T-helper 2 cell (primary cell): Measurements from ENCODE around the gene HIVEP1.

ENCODE experiments used
- DNase-seq, 5 experiments: peaks; one replicate each; pipeline versions ENCODE4 v3.0.0 to v3.0.0-alpha.2; 2012 to 2022

The HIVEP1 gene

DNA sequence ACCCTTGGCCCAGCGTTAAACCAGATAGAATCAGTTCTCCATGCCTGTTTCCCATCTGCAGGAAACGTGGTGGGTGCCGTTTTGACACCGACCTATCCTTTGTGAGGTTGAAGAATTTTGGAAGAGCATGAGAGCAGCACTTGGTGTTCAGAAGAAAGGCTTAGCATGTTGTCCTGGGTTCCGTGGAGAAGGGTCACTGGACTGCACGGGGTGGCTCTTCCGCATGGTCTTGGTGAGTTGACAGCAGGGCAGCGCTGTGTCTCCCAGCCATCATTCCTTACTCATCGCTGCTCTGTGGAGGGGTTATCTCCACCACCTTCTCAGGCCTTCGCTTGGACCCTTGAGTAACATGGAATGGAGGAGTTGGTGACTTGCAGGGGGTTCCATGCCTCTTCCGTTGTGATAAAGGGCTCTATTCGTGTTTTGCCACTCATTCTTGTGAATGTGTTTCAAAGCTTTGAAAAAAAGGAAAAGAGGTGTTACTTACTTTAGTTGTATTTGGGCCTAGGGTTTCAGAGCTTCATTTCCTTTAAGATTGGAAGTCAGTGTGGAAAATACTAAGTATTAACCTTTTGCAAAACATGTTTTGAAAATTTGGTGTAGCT is 8.2 kb downstream of the HIVEP1 start:
- no peak for DNase-seq

DNA sequence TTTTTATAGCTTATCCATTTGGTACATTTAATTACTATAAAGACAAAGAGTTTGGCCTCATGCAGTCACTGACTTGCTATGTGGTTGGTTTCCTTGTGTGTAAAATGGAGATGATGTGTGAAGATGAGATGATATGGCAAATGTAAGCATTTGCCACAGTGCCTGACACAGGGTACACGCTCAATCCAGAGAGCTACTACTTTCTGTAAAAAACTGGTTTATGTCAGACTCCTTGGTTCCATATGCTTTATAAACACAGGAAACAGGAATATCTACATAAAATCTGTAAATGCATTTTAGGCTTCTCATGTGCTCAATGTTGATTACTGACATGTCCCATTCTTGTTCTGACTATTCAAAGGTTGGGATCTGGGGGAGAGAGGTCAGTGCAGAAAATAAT is 10.4 kb downstream of the HIVEP1 start:
- peak in 1 of 5 experiments; percentile 78 for DNase-seq

DNA sequence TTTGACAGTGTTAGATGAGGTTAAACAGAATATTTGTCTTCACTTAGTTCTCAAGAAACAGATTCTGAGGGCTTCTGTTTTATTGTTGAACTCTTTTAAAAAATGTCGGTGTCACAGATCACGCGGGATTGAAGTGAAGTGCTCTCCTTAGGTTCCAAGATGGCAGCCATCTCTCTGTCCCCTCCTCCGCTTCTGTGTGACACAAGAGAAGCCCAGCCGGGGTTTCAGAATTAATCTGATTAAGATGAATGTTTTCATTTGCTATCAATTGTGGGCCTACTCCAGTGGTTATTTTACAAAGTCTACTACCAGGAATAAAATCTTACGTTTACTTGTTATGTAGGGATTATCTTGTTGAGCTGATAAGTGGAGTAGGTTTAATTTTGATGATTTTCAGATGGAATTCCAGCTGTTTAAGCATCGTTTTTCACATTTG is 10.9 kb downstream of the HIVEP1 start:
- no peak for DNase-seq

DNA sequence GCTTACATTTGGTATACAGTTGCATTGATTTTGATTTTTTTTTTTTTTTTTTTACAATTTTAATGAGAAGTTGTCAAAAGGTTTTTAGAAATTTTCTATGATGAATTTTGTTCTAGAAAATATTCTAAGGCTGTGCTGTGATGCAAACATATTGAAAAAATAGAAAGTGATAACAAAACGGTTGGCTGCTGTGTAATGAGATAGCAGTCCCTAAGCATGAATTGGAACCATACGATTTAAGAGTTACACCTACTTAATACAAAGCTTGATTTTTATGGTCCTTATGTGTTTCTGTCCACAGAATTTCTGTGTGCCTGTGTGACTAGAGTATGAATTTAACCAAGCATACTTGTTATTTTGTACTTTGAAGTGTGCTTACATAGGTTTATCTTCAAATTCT is 12.1 kb downstream of the HIVEP1 start:
- DNase-seq: no peak

DNA sequence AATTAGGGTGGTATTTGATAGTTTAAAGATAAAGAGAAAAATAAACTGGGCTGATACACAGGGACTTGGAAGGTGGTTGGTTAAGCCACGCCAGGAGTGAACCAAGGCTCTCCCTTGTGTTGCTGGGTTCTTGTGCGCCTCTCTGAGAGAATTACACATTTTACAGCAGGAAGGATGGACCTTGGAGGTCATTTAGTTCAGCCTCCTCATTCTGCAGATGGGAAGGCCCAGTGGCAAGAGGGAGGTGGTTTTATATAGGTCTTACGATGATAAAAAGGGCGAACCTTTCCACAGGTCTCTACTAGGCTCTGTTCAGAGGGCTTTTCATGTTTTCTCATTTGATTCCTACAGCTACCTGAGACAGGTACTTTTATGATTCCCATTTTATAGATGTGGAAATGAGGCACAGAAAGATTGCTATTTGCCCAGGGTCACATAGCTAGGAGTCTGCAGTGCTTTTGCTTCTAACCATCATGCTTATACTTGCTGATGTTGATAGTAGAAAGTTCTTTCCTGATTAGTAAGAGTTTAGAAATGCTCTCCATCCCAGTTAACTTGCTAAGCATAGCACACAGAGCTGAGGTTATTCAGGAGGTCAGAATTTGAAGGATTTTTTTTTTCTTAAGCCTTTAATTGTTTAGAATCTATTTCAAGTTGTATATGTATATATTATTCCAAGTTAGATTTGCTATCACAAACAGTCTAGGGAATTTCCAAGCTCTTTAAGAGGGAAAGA is 12.8 kb downstream of the HIVEP1 start:
- no peak for DNase-seq

DNA sequence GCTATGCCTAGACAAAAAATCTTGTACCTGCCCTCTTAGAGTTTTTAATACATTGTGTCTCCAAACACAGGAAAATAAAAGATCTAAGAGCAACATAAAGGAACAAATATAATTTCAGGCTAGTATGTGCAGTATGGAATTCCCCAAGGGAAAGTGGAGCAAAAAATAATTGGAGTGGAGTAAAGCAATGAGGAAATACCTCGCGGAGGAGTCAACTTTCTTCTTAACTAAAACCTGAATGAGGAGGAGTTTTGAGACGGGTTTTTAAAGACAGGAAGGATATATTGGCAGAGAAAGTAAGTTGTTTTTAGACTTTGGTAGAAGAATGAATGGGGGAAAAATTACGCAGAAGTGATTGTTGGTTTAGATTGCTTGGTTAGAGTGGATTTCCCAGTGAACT is 14.0 kb downstream of the HIVEP1 start:
- no peak for DNase-seq

DNA sequence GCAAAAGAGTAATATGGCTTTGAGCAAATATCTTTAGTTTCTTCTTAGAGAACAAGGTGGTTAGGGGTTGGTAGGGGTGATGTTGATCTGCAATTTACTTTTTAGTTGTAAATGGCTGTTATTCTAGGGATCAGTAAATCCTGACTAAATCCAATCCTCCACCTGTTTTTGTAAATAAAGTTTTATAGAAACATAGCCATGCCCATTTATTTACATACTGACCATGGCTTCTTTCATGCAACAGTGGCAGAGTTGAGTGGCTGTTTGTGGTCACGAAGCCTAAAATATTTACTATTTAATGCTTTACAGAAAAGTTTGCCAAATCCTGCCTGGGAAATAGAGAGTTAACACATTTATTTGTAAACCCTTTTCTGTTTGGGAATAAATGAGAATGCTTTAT is 14.7 kb downstream of the HIVEP1 start:
- no peak for DNase-seq

DNA sequence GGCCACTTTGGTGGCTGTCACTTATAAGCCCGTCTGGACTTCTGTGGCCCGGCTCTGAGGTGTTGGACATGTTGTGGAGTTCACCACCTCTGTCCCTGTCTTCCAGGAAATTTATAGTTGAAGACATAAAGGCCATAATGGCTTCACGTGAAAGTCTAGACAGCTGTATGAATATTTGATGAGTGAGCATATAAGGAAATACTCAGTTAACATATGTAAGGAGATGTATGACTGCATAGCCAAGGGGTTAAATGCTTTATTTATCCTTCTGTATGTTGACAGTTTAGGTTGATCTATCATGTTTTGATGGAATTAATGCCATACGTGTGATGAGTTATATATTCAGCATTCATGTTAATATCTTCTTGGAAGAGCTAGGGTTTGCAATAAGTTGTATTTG is 16.1 kb downstream of the HIVEP1 start:
- DNase-seq: no peak

DNA sequence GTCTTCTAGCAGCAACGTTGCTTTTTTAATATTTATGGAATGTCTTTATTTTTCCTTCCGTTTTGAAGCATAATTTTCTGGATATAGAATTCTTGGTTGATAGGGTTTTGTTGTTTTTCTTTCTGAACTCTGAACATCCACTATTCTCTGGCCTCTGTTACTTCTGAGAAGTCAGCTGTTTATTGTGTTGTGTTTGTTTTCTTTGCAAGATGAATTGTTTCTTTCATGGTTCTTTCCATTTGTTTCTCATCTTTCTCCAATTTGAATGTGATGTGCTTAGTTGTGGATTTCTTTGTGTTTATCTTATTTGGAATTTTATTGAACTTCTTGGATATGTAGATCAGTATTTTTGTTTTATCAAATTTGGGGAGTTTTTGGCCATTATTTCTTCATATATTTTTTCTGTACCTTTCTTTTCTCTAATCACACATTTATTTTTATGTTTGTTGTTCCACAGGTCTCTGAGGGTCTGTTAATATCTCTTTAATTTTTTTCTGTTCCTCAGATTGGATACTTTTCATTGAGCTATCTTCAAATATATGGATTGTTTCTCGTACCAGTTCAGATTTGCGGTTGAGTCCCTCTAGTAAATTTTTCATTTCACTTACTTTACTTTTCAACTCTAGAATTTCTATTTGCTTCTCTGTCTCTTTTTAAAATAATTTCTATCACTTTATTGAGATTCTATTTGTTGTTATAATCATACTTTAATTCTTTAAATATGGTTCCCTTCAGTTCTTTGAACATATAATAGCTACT is 18.0 kb downstream of the HIVEP1 start:
- no peak for DNase-seq

DNA sequence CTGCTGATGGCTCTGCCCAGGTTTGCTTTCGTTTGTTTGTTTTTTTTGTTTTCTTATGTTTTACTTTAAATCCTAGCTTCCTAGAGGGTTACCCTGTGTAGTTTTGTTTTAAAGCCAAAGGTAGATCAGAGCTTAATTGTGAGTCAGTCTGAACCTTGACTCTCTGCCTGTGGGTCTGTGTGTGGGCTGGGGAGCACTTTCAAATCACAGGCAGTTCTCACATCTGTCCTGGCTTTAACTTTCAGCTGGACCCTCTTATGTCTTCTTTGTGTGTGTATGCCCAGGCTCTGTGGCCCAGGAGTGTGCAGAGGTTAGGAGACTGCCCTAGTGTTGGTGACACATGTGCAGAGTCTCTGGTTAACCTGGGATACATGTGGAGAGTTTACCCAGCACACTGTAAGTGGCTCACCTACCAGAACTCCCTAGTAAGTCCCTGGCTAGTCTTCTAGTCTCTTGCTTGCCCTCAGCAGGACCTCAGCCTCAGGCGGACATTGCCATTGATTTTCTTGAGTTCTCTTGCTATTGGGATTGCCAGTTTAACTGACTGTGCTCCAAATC is 19.0 kb downstream of the HIVEP1 start:
- no peak for DNase-seq

DNA sequence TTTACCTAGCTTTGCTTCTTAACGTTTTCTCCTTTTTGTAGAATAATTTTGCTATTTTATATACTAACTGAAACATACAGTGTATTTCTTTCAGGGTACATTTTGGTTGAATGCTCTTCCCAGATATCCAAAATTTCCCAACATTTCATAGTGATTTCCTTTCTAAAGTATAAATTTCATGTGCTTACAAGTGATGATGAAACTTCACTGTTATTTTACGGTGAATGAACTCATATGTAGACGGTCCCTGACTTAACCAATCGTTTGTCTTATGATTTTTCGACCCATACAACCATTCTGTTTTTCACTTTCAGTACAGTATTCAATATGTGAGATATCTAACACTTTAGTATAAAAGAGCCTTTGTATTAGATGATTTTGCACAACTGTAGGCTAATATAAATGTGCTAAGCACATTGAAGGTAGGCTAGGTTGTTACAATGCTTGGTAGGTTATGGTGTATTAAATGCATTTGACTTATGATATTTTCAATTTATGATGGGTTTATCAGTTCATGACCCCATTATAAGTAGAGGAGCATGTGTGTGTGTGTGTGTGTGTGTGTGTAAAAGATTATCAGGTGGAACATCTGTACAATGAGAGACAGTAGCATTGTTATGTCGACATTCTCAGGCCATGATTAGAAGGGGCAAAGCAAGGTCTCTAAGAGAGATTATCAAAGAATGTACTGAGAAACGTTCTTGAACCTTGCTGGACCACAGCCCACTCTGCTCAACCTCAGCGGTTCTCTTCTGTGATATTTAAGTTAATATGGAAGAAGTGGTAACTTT is 20.9 kb downstream of the HIVEP1 start:
- no peak for DNase-seq

DNA sequence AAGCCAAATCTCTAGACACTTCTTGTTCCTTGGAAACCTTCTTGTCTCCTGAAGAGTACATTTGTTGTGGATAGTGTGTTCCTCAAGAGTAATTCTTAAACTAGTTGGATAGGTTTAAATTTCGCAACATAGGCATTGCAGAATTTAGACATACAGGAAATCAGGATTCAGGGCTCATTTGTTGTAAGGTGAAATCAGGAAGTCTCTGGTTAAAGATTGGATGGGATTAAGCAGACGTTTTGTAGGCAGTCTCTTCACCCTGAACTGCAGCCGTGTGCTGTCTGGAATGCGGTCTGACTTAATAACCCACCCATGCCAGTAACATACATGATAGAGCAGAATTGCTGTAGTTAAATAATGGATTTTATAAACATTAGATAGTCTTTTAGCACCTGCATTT is 21.7 kb downstream of the HIVEP1 start:
- no peak for DNase-seq

DNA sequence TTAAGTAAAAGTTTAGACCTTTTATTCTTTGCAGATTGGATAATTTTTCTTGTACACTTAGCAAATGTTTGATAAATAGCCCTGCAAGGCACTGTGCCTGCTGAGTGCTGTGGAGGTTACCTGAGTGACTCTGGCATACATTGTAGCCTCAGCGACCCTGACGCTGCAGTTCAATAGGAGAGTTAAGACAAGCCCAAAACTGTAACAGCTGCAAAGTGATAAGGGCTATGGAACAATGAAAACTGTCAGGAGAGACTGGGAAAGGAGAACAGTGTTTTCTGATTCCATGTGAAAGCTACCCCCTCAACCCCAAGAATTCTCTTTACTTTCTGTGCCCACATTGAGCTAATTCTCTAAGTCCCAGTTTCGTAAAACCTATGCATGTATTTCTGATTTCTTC is 22.2 kb downstream of the HIVEP1 start:
- no peak for DNase-seq

DNA sequence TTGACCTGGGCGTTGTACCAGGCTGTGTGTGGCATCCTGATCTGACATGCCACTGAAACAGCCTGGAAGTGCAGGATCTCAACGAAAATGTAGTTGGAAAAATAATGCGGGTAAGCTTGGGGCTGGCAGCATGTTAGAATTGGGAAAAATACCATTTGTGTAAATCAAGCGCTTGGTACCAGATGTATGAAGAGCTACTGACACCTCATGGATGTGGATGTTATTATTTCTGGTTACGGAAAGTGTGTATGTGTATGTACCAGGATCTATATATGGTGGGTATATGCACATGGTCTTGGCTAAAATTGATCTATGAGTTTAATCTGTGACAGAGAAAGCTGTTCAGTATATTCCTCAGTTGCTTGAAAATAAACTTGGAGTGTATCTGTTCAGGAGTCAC is 22.7 kb downstream of the HIVEP1 start:
- no peak for DNase-seq

DNA sequence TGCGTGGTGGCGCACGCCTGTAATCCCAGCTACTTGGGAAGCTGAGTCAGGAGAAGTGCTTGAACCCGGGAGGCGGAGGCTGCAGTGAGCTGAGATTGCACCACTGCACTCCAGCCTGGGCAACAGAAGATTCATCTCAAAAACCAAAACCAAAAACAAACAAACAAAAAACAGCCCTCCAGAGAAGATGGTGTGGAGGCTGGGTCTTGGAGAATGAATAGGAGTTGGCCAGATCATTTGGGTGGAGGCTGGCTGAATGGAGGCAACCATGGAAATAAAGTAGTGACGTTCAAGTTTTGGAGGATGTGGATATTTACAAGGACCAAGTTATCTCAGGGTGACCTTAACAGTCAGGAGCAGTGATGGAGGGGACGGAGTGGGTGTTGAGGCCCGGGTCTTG is 24.7 kb downstream of the HIVEP1 start:
- no peak for DNase-seq

DNA sequence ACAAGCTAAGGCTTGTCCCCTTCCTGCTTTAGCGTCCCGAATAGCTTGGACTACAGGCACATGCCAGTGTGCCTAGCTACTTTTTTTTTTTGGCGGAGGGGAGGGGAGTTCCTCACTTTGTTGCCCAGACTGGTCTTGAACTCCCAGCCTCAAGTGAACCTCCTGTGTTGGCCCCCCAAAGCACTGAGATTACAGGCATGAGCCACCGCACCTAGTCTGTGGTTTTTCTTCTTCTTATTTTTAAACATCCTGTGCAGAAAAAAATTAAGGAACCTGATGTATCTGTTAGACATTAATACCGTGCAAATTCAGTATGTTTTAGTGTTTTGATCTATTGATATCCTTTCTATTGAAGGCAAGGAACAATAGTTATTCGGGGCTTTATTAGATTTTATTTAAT is 25.7 kb downstream of the HIVEP1 start:
- DNase-seq: peak in 1 of 5 experiments; percentile 53

DNA sequence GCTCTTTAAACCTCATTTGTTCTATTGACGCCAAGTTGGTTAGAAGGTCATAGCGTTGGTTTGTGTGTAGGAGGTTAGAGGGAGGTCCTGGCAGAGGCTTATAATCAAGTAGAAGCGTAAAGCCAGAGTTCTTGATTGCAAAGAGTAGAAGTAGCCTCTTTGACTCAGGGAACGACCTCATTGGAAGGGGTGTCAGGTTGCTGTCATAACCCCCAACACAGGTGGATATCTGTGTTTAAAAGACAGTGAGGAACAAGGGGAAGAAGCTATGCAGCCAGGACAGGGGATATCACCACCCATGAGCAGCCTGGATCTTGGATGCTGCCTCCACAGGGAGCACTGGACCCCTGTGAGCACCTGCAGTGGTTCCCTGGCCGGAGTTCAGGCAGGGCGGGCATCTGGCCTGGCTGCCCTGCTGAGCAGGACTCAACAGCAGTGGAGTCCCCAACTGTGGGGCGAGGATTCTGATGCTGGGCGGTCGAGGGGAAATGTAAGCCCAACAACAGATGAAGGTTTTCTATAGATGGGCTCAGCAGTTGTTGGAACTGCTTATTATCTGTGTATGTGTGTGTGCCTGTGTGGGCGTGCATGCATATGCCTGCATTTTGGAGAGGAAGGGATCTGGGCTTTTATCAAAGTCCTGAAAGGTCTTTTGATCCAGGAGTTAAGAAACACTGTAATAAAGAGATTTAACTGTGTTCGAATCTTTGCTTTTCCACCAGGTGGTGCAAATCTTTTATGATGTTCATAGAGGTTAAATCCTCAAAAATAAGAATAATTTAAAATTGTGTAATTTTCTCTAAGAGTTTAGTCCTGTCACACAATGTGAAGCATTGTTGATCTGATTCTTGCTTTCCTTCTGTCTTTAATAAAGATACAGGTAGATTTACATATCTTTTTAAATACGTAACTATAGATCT is 27.7 kb downstream of the HIVEP1 start:
- DNase-seq: no peak

DNA sequence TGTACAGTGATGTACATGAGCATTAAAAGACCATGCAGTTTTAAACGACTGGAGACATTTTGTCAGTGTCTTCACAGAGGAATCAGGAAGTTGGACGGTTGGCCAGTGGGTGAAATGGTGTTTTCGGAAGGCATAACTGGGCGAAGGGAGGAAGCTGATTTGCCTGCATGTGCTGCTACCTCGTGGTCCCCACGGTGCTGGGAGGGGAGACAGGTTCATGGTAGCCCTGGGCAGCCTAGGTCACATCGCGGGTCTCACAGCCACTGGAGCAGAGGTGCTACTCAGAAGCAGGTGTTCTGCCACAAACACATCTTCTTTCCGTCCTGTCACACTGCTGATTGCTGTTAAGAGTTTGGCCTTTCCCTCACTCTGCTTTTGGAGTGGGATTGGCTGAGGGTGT is 35.2 kb downstream of the HIVEP1 start:
- DNase-seq: no peak

DNA sequence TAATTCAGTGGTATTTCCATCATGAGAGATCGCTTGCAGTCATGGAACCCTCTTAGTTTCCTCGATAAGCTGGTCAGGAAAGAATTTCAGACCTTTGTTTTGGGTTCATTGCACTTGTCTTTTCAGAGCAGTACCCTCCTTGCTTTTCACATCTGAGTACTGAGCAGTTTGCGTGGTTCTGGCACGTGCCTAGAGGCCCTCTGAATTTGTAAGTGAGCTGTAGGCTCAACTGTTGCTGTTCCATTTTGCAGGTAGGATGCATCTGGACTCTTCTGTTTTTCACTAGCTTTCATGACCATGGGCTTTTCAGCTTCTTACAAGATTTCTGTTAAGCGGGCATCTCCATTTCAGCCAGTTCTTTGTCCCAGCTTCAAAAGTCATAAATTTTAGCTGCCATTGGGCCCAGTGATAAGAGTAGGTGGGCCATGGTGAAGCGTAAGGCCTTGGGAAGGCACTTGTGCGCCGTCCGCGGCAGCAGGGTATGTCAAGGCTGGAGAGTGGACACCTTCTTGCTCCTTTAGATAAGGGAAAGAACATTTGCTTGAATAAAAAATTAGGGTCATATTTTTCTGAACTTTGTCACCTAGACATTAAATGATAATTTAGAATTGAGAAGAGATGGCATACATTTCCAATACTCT is 35.8 kb downstream of the HIVEP1 start:
- DNase-seq: no peak

DNA sequence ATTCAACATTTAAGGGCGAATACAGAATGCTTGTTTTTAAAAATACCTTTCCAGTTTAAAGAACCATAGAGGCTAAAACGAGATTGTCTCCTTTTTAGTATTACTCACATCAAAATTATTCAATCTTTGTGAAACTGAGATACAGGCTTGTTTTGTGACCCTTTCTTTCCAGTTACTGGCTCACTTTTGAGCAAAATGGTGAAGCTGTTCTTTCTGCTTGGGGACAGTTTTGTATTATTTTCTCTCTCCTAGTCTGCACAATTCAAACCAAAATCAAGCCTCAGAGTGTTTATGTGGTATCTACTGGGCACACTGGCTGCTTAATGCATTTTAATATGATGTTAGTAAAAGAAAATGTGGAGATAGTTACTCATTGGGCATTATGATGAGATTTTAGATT is 36.5 kb downstream of the HIVEP1 start:
- no peak for DNase-seq

DNA sequence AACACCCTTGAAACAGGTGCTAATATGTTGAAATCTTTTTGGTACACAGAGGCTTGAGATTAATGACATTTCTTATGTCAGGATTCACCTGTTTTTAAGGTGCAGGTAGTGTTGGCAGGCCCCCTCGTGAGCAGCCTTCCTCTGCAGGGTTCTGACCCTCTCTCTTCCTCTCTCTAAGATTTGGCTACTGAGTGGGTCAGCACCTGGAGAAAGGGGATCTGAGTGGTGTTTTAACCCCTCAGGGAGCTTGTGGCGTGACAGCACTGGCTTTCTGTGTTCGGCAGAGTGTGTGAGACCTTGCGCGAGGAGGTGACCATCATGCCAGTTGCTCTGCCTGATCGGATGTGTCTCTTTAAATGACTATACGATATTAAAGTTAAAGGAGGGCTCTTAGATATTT is 37.1 kb downstream of the HIVEP1 start:
- no peak for DNase-seq
